ENCODE data around the gene HS6ST1. TPM values are rescaled to one million over a fixed set of nuclear protein-coding genes. Genes with fewer than 3 reads are reported as not detected.

The HS6ST1 gene
- total RNA-seq, 1 experiment from 2014 or later = 15.6 TPM

- DNase-seq (ENCODE audit: low read depth) = no peak
These were observed 29.3 kb upstream of the HS6ST1 start for GRCh38 chr2:128347701-128348539.

DNA sequence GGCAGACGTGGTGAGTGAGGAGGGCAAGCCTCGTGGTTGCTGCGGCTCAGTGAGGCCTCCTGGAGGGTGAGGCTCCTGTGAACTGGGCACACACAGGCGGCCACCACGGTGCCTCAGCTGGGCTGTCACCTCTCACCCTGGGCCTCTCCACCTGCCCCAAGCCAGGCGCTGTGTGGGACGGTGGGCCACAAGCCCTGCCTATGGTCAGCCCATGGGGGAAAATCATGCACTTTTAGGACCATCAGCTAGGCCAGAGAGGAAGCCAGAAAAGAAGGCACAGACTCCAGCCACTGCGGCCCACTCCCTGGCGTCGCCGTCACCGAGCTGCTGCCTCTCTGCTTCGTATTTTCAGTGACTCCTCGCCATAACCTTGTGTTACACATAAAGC lies 28.5 kb upstream of the HS6ST1 start:
- no peak for DNase-seq (ENCODE audit: low read depth)

- DNase-seq (ENCODE audit: low read depth) = no peak
These were observed 27.9 kb upstream of the HS6ST1 start for GRCh38 chr2:128346291-128347170.

DNA sequence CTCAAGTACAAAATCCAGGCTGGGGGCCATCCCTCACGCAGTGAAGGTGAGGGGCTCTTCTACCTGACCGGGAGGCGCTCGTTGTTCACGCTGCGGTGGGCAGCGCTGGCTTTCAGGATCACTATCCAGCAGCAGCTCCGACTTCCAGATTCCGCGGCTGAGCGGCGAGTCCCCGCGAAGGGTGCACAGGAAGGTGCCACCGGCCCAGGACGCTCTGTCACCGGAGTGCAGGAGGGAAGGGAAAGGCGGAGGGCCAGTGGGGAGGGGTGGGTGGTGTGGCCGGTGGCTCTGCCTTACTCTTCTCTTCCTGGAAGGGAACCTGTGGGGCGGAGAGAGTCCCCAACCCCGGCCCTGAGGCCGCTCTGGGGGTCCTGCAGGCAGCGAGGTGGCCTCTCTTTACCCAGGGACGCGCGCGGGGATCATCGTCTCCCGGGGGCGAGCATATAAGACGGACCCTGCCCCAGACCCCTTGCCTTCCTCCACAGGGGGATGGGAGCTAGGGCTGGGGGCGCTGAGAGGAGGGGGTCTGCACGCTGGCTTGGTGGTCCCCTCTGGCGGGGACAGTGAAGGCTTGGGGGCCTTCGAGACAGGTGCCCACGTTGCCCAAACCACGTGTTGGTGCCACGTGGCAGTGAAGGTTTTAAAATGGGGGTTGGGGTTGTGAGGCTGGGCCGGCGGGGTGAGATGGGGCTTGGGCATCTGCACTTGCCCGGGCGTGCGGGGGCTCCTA lies 26.9 kb upstream of the HS6ST1 start:
- no peak for DNase-seq (ENCODE audit: low read depth)

- DNase-seq (ENCODE audit: low read depth) = no peak
These were observed 25.4 kb upstream of the HS6ST1 start for GRCh38 chr2:128344101-128344500.

DNA sequence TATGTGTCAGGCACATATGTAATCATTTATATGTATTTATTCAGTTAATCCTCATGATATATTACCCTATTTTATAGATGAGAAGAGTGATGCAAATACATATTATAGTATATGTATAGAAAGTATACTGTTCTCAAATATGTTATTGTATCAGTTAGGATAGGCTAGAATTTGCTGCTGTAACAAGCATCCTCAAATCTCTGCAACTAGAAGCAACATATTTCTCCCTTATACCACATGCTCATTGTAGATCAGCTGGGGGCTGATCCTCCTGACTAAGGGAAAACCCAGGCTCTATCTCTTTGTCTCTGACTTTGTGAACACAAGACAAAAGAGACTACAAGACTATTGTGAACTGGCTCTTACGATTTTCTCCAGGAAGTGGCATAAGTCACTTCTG lies 24.8 kb upstream of the HS6ST1 start:
- no peak for DNase-seq (ENCODE audit: low read depth)

DNA sequence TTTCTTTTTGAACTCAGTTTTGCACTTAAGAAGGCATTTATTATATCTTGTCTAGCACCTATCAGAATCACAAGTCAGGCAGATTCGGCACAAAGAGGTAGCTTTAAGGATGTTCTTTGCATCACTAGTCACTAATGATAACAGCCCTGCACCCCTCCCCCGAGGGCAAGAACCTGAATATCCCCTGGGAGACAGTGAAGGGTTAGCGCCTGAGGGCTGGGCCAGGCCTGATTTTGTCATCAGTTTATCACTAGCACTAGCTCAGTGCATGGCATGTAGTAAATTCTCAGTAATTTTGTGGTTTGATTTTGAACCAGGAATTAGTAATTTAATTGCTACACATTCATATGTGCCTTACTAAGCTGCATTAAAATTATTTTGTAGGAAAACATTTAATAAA lies 23.9 kb upstream of the HS6ST1 start:
- no peak for DNase-seq (ENCODE audit: low read depth)

DNA sequence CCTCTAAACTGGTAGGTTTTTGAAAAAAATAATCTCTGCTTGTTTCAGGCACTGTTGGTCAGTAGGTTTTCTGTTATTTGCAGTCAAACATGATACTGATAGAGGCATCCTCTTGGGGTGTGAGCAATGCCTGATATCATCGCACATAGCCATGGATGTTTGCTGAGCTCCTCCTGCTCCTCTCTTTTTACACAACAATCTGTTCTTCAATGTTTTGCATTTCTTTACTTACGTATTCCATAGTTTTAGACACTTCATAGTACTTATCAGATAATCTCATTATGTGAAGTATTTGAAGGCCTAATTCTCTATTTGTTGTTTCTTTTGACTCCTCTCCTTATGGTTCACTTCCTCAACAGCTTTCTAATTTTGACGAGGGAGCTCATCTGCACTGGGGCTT lies 23.0 kb upstream of the HS6ST1 start:
- no peak for DNase-seq (ENCODE audit: low read depth)

GRCh38 chr2:128332091-128332634 lies 13.5 kb upstream of the HS6ST1 start:
- DNase-seq (ENCODE audit: low read depth) = no peak

- no peak for DNase-seq (ENCODE audit: low read depth)
These were observed 11.9 kb upstream of the HS6ST1 start for GRCh38 chr2:128330583-128330982.

- no peak for DNase-seq (ENCODE audit: low read depth)
These were observed 10.9 kb upstream of the HS6ST1 start for GRCh38 chr2:128329607-128330006.

DNA sequence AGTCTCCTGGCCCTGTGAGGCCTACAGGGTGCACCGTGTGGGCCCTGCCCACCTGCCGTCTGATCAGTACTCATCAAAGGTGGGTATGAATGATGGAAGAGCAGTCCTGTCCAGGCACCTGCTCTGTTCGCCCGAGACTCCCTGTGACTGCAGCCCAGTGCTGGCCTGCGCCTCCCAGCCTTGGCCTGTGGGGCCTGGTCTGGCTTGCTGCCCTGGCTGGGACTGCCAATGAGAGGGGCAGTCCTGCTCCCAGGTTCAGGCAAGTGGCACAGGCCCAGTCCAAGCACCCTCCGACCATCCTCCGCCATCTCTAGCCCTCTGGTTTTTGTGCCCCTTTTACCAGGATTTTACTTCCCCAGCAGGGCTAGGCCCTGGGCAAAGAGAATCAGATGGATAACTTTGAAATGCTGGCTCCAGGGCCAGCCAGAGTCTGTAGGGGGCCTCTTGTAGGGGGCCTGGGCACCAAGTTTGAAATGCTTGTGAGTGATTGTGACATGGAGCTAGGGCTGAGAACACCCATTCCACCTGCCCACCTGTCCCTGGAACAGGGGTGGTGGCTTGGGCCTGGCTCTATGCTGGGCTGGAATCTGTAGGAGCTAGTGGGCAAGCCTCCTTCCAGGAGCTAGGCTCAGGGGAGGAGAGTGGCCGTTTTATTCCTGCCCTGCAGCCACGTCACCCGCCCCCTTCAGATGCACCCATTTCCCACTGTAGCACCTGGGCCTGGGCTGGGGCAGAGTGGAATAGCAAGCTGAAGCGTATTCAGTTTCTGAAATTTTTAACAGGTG lies 8.7 kb upstream of the HS6ST1 start:
- no peak for DNase-seq (ENCODE audit: low read depth)

GRCh38 chr2:128326346-128326745 lies 7.7 kb upstream of the HS6ST1 start:
- DNase-seq (ENCODE audit: low read depth) = no peak

GRCh38 chr2:128325611-128326181 lies 7.0 kb upstream of the HS6ST1 start:
- DNase-seq (ENCODE audit: low read depth) = no peak

DNA sequence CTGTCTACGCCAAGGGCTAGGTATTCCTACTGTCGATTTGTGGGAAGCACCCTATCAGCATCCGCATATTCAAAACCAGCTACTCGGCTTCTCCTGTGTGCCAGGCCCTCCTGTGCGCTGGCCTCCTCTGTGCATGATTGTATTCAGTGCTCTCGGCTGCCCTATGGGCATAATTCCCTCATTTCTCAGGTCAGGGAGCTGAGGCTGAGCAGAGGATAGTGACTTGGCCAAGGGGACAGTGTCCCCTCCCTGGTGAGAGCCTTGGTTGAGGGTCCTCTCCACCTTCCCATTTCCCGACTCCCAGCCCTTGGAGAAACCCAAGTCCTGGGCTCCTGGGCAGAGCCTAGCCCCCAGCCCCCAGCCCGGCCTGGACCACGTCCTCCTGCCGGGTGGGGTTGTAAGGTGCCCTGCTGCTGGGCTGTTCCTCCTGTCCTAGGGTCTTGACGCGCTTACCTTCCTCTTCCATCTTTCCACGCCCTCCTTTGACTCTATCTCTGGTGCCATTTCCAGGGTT lies 6.3 kb upstream of the HS6ST1 start:
- no peak for DNase-seq (ENCODE audit: low read depth)

- DNase-seq (ENCODE audit: low read depth) = no peak
These were observed 5.6 kb upstream of the HS6ST1 start for GRCh38 chr2:128324008-128324896.

DNA sequence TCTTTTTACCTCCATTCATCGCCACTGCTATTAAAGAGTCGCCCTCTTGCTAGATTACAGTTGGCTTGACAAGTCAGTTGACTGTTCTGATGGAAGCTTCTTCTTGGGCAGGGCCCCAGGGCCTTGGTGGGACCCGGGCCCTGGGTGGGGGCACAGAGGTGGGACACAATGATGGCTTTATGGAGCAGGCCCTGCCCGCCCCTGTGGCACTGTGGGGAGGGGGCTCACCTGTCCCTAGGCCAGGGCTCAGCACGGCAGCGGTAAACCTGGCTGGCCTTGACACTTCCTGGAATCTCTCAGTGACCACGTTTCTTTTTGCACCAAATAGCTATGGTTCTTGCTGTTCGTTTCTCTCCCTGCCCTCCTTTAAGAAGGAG lies 4.9 kb upstream of the HS6ST1 start:
- no peak for DNase-seq (ENCODE audit: low read depth)

DNA sequence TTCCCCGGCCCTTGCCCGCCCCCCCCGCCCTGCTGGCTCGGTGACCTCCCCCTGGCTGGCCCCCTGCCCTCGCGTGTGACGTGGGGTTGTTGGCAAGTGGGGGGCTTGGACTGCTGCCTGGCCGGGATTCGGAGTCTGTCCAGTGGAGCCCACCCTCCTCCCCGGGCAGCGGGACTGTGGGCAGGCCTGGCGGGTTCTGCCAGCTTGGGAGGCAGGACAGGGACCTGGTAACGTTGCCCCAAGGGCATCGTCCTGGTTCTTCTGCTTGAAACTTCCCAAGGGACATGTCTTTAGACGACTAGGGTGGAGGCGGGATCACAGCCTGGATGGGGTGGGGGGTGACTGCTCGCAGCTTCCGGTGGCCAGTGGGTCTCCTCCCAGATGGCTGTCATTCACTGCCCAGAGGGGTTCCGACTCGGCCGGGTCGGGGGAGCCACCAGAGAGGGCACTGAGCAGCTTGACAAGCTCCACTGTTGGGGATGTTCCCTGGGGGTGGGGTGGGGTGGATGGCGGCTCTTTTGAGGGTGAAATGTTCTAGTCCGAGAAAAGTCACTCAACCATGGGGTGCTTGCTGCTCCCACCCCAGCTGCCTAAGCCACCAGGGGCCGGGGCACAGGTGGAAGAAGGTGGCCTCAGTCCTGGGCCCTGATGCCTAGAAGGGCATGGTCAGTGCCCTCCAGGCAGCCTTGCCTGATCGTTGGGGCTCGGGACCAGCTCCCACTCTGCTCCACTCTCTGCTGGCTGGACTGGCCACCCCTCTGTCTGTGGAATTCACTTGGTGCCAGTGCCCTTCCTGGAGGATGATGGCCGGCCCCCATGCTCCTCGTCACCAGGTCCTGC lies 4.3 kb upstream of the HS6ST1 start:
- no peak for DNase-seq (ENCODE audit: low read depth)
